ENCODE results near the gene C11orf52.

DNA sequence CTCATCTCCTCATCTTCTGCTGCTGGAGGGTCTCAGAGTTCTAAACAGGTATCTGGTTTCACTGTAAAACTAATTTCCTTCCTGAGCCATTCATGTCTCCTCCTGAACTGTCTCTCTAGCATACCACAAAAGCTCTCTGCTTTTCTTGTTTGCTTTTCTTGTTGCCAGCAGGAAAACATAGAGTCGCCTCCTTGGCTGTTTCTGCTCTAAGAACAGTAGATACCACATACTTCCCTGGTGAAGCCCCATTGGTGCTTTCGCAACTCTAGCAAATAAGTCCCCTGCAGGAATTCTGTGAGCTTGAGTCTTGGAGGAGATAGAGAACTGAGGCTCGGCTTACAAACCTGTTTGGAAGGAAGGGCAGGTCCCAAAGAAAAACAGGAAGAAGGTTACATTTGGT, 25.4 kb downstream of the C11orf52 start:
- TF ChIP-seq CTCF (IDR thresholded peaks at IDR 0.05) (no peak), POLR2AphosphoS5 (IDR thresholded peaks at IDR 0.05) (no peak), EP300 (IDR thresholded peaks at IDR 0.05) (no peak), POLR2A (IDR thresholded peaks at IDR 0.05; ENCODE audit: low read depth) (no peak)

All from esophagus muscularis mucosa (tissue), 4 donors.